SU-DHL-6 (cell line): ENCODE results near the gene KLHL40.

ENCODE experiments used
- H2AFZ ChIP-seq: fragments of 200-600 bp; sonication (generic); 2 replicates; pipeline ENCODE4 v1.6.1; 2014; ENCODE audit warnings: low read depth, mild to moderate bottlenecking, moderate library complexity, mixed read lengths, antibody characterized with exemption, low read length; ENCODE audit not compliant: severe bottlenecking
- H3F3A ChIP-seq: fragments of 200-600 bp; shearing (Covaris generic); 2 replicates; pipeline ENCODE4 v1.6.0; 2016; ENCODE audit warnings: antibody characterized with exemption, mild to moderate bottlenecking; ENCODE audit not compliant: insufficient read depth
- H3K27ac ChIP-seq: fragments of 200-600 bp; sonication (generic); 2 replicates; pipeline ENCODE4 v1.5.1; 2016; ENCODE audit warnings: low read depth, mild to moderate bottlenecking, low read length, moderate library complexity, mixed read lengths
- H3K27me3 ChIP-seq: fragments of 200-600 bp; sonication (generic), shearing (Covaris generic); 2 replicates; pipeline ENCODE4 v1.6.0; 2014; ENCODE audit warnings: mild to moderate bottlenecking, low read length
- H3K36me3 ChIP-seq: fragments of 200-600 bp; sonication (generic); 2 replicates; pipeline ENCODE4 v1.6.1; 2014; ENCODE audit warnings: mild to moderate bottlenecking, low read length, mixed read lengths
- H3K4me2 ChIP-seq: fragments of 300-600, 200-600 bp; shearing (Covaris generic), sonication (generic); 2 replicates; pipeline ENCODE4 v1.6.0; 2014; ENCODE audit warnings: low read length, low read depth, mild to moderate bottlenecking; ENCODE audit not compliant: poor library complexity, severe bottlenecking
- H3K4me3 ChIP-seq: fragments of 200-600 bp; sonication (generic); 2 replicates; pipeline ENCODE4 v1.5.1; 2014; ENCODE audit warnings: antibody characterized with exemption, low read length, mild to moderate bottlenecking, mixed read lengths; ENCODE audit not compliant: insufficient read depth, poor library complexity, severe bottlenecking
- H3K79me2 ChIP-seq: fragments of 200-600 bp; sonication (generic); 2 replicates; pipeline ENCODE4 v1.6.1; 2014; ENCODE audit warnings: mild to moderate bottlenecking, low read length, moderate library complexity; ENCODE audit not compliant: insufficient read depth
- H3K9ac ChIP-seq: fragments of 200-600 bp; sonication (generic); 2 replicates; pipeline ENCODE4 v1.7.0; 2014; ENCODE audit warnings: mild to moderate bottlenecking, low read length
- H3K9me2 ChIP-seq: fragments of 200-600 bp; sonication (generic); replicated peaks from 2 replicates; pipeline ENCODE4 v1.6.1; 2014; ENCODE audit warnings: low read length; ENCODE audit not compliant: insufficient read depth
- H3K9me3 ChIP-seq: fragments of 200-600 bp; sonication (generic); 2 replicates; pipeline ENCODE4 v1.6.1; 2014; ENCODE audit warnings: low read length, mixed read lengths; ENCODE audit not compliant: insufficient read depth
- H4K20me1 ChIP-seq: fragments of 200-600 bp; sonication (generic); 2 replicates; pipeline ENCODE4 v1.6.1; 2014; ENCODE audit warnings: low read depth, mild to moderate bottlenecking, antibody characterized with exemption, low read length, moderate library complexity, mixed read lengths
- EZH2phosphoT487 ChIP-seq: fragments of 200-600 bp; sonication (generic), shearing (Covaris generic); conservative IDR thresholded peaks from 2 replicates; pipeline ENCODE4 v1.6.1; 2018; ENCODE audit warnings: mild to moderate bottlenecking, antibody characterized with exemption, low read length, moderate library complexity, mixed read lengths
- TF ChIP-seq, protein P1 (sequence below): fragments of 200-600 bp; sonication (generic); IDR thresholded peaks from one replicate; pipeline ENCODE4 v1.5.1; 2017; ENCODE audit warnings: antibody characterized with exemption, mild to moderate bottlenecking, low read length, moderate library complexity; ENCODE audit not compliant: insufficient read depth, poor library complexity, severe bottlenecking

Gene KLHL40

GRCh38 chr3:42657675-42658074, 27.7 kb upstream of the KLHL40 start:
- Histone ChIP-seq H3K27ac (no peak overlapping the region), H3K79me2 (no peaks in the 10 kb centered on the region), H3K4me3 (no peak overlapping the region), H3K36me3 (no peaks in the 10 kb centered on the region), H4K20me1 (no peaks in the 10 kb centered on the region), H2AFZ (no peak overlapping the region), H3K9me3 (no peaks in the 10 kb centered on the region), H3F3A (no peaks in the 10 kb centered on the region), H3K4me2 (no peak overlapping the region), H3K27me3 (no peaks in the 10 kb centered on the region), H3K9me2 (no peaks in the 10 kb centered on the region), H3K9ac (no peak overlapping the region)
- TF ChIP-seq EZH2phosphoT487 = no peak
- TF ChIP-seq, protein P1, sequence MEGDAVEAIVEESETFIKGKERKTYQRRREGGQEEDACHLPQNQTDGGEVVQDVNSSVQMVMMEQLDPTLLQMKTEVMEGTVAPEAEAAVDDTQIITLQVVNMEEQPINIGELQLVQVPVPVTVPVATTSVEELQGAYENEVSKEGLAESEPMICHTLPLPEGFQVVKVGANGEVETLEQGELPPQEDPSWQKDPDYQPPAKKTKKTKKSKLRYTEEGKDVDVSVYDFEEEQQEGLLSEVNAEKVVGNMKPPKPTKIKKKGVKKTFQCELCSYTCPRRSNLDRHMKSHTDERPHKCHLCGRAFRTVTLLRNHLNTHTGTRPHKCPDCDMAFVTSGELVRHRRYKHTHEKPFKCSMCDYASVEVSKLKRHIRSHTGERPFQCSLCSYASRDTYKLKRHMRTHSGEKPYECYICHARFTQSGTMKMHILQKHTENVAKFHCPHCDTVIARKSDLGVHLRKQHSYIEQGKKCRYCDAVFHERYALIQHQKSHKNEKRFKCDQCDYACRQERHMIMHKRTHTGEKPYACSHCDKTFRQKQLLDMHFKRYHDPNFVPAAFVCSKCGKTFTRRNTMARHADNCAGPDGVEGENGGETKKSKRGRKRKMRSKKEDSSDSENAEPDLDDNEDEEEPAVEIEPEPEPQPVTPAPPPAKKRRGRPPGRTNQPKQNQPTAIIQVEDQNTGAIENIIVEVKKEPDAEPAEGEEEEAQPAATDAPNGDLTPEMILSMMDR = no peak

DNA sequence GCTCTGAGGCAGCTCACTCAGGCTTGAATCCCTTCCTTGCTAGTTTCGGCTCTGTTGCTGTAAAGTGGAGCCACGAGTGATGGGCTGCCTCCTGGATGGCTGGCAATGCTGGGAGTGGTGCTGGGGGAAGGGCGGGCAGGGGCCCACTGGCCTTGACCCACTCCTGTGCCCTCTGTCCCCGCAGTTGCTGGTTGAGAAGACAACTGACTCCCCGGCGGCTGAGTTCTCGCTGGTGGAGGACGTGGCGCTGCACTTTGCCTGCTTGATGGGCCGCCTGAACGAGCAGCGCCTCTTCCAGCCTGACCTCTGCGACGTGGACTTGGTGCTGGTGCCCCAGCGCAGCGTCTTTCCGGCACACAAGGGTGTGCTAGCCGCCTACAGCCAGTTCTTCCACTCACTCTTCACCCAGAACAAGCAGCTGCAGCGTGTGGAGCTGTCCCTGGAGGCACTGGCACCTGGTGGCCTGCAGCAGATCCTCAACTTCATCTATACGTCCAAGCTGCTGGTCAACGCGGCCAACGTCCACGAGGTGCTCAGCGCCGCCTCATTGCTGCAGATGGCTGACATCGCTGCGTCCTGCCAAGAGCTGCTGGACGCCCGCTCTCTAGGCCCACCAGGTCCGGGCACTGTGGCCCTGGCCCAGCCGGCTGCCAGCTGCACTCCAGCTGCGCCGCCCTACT, 27.1 kb upstream of the KLHL40 start:
- Histone ChIP-seq H3K9ac (no peak overlapping the region), H3K27me3 (no peaks in the 10 kb centered on the region), H3K27ac (no peak overlapping the region), H3K9me3 (no peaks in the 10 kb centered on the region), H3K36me3 (no peaks in the 10 kb centered on the region), H4K20me1 (no peaks in the 10 kb centered on the region), H3K4me3 (no peak overlapping the region), H3K79me2 (no peaks in the 10 kb centered on the region), H2AFZ (no peak overlapping the region), H3K9me2 (no peaks in the 10 kb centered on the region), H3K4me2 (no peak overlapping the region), H3F3A (no peaks in the 10 kb centered on the region)
- TF ChIP-seq, protein P1 = no peak
- no peak for TF ChIP-seq EZH2phosphoT487

DNA sequence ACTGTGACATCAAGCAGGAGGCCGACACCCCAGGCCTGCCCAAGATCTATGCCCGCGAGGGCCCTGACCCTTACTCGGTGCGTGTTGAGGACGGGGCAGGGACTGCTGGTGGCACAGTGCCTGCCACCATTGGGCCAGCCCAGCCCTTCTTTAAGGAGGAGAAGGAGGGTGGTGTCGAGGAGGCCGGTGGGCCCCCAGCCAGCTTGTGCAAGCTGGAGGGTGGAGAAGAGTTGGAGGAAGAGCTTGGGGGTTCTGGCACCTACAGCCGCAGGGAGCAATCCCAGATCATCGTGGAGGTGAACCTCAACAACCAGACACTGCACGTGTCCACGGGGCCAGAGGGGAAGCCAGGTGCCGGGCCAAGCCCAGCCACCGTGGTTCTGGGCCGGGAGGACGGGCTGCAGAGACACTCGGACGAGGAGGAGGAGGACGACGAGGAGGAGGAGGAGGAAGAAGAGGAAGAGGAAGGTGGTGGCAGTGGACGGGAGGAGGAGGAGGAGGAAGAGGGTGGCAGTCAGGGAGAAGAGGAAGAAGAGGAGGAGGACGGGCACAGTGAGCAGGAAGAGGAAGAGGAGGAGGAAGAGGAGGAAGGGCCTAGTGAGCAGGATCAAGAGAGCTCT, 26.5 kb upstream of the KLHL40 start:
- H3K4me3 ChIP-seq = no peak overlapping the region
- no peak overlapping the region for H2AFZ ChIP-seq
- H3F3A ChIP-seq = no peaks in the 10 kb centered on the region
- H4K20me1 ChIP-seq = no peaks in the 10 kb centered on the region
- H3K27ac ChIP-seq = no peak overlapping the region
- H3K27me3 ChIP-seq = no peaks in the 10 kb centered on the region
- H3K79me2 ChIP-seq = no peaks in the 10 kb centered on the region
- H3K4me2 ChIP-seq = no peak overlapping the region
- H3K9me2 ChIP-seq = no peaks in the 10 kb centered on the region
- no peak for TF ChIP-seq EZH2phosphoT487
- TF ChIP-seq, protein P1 = no peak
- H3K9ac ChIP-seq = no peak overlapping the region
- H3K36me3 ChIP-seq = no peaks in the 10 kb centered on the region
- no peaks in the 10 kb centered on the region for H3K9me3 ChIP-seq
